Panc1 (cell line): Measurements from ENCODE around the gene CELF2. TPM values are rescaled to one million over a fixed set of nuclear protein-coding genes. Genes with fewer than 3 reads are reported as not detected.

Source experiments
- ATAC-seq: fragments of 200-7000 bp; cut with Tn5 transposase; 2 replicates; pipeline ENCODE4 v1.9.1; 2020; ENCODE audit warnings: mild to moderate bottlenecking, moderate library complexity
- BruUV-seq: library from RNA; stranded (reverse); fragments of 400-500 nt; replicated peaks from 2 replicates; lab custom pipeline; 2021; lab: Mats Ljungman, UMichigan
- CTCF ChIA-PET: fragments of 300-600 bp; sonication (Branson Sonifier 250); formaldehyde crosslinking; loops from one replicate; lab custom pipeline; 2022; ENCODE audit warnings: antibody characterized with exemption; lab: Charles Lee
- POLR2A ChIA-PET: fragments of 300-600 bp; sonication (Branson Sonifier 250); formaldehyde crosslinking; loops from one replicate; lab custom pipeline; 2022; ENCODE audit warnings: antibody characterized with exemption; lab: Charles Lee
- DNase-seq: peaks from one replicate; pipeline ENCODE4 v3.0.0-alpha.2; 2010; ENCODE audit warnings: low read depth, low spot score
- H3K27ac ChIP-seq: 2 replicates; pipeline ENCODE4 v1.5.1; 2011; ENCODE audit warnings: mild to moderate bottlenecking, low read length, inconsistent platforms
- H3K27me3 ChIP-seq: fragments of 200-500 bp; sonication (Bioruptor generic); 2 replicates; pipeline ENCODE4 v1.6.0; 2014; ENCODE audit warnings: low read length, inconsistent platforms; ENCODE audit not compliant: control insufficient read depth, insufficient read depth
- H3K36me3 ChIP-seq: fragments of 200-500 bp; sonication (Bioruptor generic); 2 replicates; pipeline ENCODE4 v1.5.1; 2014; ENCODE audit warnings: inconsistent platforms, mild to moderate bottlenecking, low read length, moderate library complexity; ENCODE audit not compliant: control insufficient read depth, insufficient read depth
- H3K4me1 ChIP-seq: 2 replicates; pipeline ENCODE4 v1.5.1; 2011; ENCODE audit warnings: inconsistent platforms, mild to moderate bottlenecking, low read length, moderate library complexity; ENCODE audit not compliant: control insufficient read depth, insufficient read depth
- H3K4me3 ChIP-seq, 2 experiments: 2 replicates each; pipeline ENCODE4 v1.5.1; 2011 to 2012; ENCODE audit warnings: low read depth in 2 of 2, low read length in 2 of 2, mild to moderate bottlenecking in 2 of 2, inconsistent platforms in 1 of 2, moderate library complexity in 1 of 2
- H3K9me3 ChIP-seq: fragments of 200-500 bp; sonication (Bioruptor generic); 2 replicates; pipeline ENCODE4 v1.5.1; 2014; ENCODE audit warnings: low read depth, mild to moderate bottlenecking, inconsistent platforms, low read length, moderate library complexity; ENCODE audit not compliant: control insufficient read depth, insufficient read depth
- POLR2AphosphoS5 ChIP-seq: IDR thresholded peaks from 2 replicates; pipeline ENCODE4 v1.6.1; 2012; ENCODE audit warnings: mild to moderate bottlenecking, low read depth, low read length, moderate library complexity
- SIN3A ChIP-seq: IDR thresholded peaks from 2 replicates; pipeline ENCODE4 v1.6.1; 2012; ENCODE audit warnings: low read depth, mild to moderate bottlenecking, low read length, moderate library complexity, borderline replicate concordance; ENCODE audit not compliant: insufficient read depth
- TCF7L2 ChIP-seq: IDR thresholded peaks from 2 replicates; pipeline ENCODE4 v1.6.1; 2011; ENCODE audit warnings: mild to moderate bottlenecking, low read depth, low read length, inconsistent platforms
- in situ Hi-C: cut with HindIII; loops from 2 replicates; pipeline ENCODE4 v1.10.0; 2016; ENCODE audit warnings: low sequenced_read_pairs, low pct_unique_long_range_greater_than_20kb
- intact Hi-C: fragments of 100-400 bp; cut with micrococcal nuclease; formaldehyde crosslinking; loops from one replicate; pipeline ENCODE4 v1.10.0; 2022; ENCODE audit not compliant: unreplicated experiment
- total RNA-seq: library from RNA; stranded (reverse); gene quantifications from one replicate; pipeline ENCODE4 v1.2.1, GENCODE V29; 2021; ENCODE audit not compliant: unreplicated experiment
- TF ChIP-seq, protein P1 (sequence below): fragments of 450-650 bp; IDR thresholded peaks from 2 replicates; pipeline ENCODE4 v1.5.1; 2017; ENCODE audit warnings: mild to moderate bottlenecking
- TF ChIP-seq, protein P2 (sequence below), 2 experiments: IDR thresholded peaks; 2 replicates each; pipeline ENCODE4 v1.6.1; 2011 to 2012; ENCODE audit warnings: low read depth in 2 of 2, control low read depth in 1 of 2, low read length in 1 of 2, mild to moderate bottlenecking in 1 of 2, moderate library complexity in 1 of 2; ENCODE audit not compliant: insufficient read depth in 1 of 2

Gene CELF2
- total RNA-seq, 1 experiment from 2014 or later, result 0.44 TPM

DNA sequence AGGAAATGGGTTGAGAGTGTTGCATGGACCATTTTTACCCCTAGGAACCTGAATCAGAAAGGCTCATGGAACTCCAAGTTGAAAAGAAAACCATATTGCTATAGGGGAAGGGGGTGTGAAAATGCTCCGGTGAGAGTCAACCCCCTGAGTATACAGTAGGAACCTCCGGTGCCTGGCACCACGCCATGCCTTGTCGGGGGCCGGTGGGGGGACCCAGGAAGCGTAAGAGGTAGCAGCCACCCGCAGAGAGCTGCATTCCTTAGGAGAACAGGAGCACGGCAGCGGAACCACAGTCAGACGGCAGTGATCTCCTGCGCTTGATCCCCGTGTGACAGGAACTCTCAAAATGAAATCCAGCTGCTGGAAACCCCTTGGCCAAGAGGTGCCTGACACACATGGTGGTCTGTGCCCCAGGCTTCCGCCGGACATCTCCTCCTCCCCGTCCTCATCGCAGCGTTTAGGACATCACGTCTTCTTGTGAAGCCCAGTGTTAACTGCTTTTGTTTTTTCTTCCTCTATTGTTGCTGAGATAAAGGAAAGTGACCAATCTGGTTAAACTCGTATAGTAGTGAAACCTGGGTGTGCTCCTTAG is 186.8 kb downstream of the CELF2 start:
- no TSS peak for BruUV-seq
- Histone ChIP-seq H3K4me1 (no peaks in the 10 kb centered on the region), H3K36me3 (no peaks in the 10 kb centered on the region), H3K9me3 (no peaks in the 10 kb centered on the region), H3K27me3 (no peaks in the 10 kb centered on the region), H3K27ac (no peak overlapping the region), H3K4me3 (no peak overlapping the region)
- CTCF ChIA-PET, result no interaction called here
- no peak for ATAC-seq
- no peak for DNase-seq
- in situ Hi-C loops (no loop called here), intact Hi-C loops (no loop called here)
- TF ChIP-seq, protein P1, sequence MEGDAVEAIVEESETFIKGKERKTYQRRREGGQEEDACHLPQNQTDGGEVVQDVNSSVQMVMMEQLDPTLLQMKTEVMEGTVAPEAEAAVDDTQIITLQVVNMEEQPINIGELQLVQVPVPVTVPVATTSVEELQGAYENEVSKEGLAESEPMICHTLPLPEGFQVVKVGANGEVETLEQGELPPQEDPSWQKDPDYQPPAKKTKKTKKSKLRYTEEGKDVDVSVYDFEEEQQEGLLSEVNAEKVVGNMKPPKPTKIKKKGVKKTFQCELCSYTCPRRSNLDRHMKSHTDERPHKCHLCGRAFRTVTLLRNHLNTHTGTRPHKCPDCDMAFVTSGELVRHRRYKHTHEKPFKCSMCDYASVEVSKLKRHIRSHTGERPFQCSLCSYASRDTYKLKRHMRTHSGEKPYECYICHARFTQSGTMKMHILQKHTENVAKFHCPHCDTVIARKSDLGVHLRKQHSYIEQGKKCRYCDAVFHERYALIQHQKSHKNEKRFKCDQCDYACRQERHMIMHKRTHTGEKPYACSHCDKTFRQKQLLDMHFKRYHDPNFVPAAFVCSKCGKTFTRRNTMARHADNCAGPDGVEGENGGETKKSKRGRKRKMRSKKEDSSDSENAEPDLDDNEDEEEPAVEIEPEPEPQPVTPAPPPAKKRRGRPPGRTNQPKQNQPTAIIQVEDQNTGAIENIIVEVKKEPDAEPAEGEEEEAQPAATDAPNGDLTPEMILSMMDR, result no peak
- TF ChIP-seq TCF7L2 (no peak), SIN3A (no peak), POLR2AphosphoS5 (no peak)
- TF ChIP-seq, protein P2, sequence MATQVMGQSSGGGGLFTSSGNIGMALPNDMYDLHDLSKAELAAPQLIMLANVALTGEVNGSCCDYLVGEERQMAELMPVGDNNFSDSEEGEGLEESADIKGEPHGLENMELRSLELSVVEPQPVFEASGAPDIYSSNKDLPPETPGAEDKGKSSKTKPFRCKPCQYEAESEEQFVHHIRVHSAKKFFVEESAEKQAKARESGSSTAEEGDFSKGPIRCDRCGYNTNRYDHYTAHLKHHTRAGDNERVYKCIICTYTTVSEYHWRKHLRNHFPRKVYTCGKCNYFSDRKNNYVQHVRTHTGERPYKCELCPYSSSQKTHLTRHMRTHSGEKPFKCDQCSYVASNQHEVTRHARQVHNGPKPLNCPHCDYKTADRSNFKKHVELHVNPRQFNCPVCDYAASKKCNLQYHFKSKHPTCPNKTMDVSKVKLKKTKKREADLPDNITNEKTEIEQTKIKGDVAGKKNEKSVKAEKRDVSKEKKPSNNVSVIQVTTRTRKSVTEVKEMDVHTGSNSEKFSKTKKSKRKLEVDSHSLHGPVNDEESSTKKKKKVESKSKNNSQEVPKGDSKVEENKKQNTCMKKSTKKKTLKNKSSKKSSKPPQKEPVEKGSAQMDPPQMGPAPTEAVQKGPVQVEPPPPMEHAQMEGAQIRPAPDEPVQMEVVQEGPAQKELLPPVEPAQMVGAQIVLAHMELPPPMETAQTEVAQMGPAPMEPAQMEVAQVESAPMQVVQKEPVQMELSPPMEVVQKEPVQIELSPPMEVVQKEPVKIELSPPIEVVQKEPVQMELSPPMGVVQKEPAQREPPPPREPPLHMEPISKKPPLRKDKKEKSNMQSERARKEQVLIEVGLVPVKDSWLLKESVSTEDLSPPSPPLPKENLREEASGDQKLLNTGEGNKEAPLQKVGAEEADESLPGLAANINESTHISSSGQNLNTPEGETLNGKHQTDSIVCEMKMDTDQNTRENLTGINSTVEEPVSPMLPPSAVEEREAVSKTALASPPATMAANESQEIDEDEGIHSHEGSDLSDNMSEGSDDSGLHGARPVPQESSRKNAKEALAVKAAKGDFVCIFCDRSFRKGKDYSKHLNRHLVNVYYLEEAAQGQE (IDR thresholded peaks at IDR 0.05; ENCODE audit: insufficient read depth in 1 of 2, low read depth in 2 of 2, low read length in 1 of 2), result no peak
- POLR2A ChIA-PET, result no interaction called here

DNA sequence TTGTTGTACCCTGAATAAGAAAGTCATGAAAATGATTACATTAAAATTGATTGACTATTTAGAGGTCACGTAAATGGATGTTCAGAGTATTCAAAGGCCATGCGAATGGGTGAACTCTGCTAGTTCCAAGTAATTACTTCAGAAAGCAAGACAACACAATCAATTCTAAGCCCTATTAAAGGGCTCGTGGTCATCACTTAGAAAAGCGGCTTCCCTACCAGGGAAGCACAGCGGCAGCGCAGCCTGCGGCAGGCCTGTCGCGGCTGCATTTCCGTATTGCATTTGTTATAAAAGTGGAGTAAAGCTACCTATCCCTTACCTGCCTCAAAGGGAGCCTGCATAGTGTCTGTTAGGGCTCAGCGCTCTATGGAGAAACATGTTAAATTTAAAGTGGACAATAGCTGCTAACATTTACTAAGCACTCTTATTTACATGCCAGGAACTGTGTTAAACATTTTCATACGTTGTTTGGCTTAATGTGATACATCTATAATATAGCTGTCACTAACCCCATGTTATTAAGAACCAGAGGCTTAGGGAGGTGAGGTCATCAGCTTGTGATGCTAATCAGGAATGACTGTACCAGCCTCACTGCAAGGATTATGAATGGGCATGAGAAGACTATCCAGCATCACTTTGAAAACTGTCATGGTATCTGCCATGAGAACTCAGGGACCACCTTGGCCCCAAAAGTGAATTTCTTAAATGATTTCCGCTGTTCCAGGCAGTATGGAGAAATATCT is 187.5 kb downstream of the CELF2 start:
- Histone ChIP-seq H3K27me3 (no peaks in the 10 kb centered on the region), H3K4me3 (no peak overlapping the region), H3K27ac (no peak overlapping the region), H3K9me3 (no peaks in the 10 kb centered on the region), H3K4me1 (no peaks in the 10 kb centered on the region), H3K36me3 (no peaks in the 10 kb centered on the region)
- DNase-seq, result no peak
- intact Hi-C loops, result no loop called here
- ChIA-PET POLR2A (no interaction called here), CTCF (no interaction called here)
- no peak for ATAC-seq
- TF ChIP-seq, protein P2 (IDR thresholded peaks at IDR 0.05; ENCODE audit: insufficient read depth in 1 of 2, low read depth in 2 of 2, low read length in 1 of 2), result no peak
- TF ChIP-seq SIN3A (no peak), TCF7L2 (no peak), POLR2AphosphoS5 (no peak)
- TF ChIP-seq, protein P1, result no peak
- in situ Hi-C loops, result no loop called here
- no TSS peak for BruUV-seq
